Right lobe of liver (tissue), 4 donors: ENCODE measurements around the gene EXOSC3.

Experiments used
- CTCF ChIP-seq, 4 donors: fragments of 200-600 bp in 3 of 4; fragments of 450-650 bp in 1 of 4; IDR thresholded peaks; one replicate each; pipeline versions ENCODE4 v1.5.1 to v1.8.0; 2016 to 2022; ENCODE audit warnings: antibody characterized with exemption in 4 of 4, mild to moderate bottlenecking in 2 of 4
- POLR2A ChIP-seq: fragments of 450-650 bp; IDR thresholded peaks from one replicate; pipeline ENCODE4 v1.6.1; 2017; ENCODE audit warnings: antibody characterized with exemption, mild to moderate bottlenecking
- donor health status: DM: no; HTN: no; CAD: no.
- donor health status: DM: no; HTN: no; CAD: no.
- donor health status: DM: no; HTN: yes; CAD: no.

- TF ChIP-seq CTCF (IDR thresholded peaks at IDR 0.05) (no peak), POLR2A (no peak)
These were observed 51.9 kb downstream of the EXOSC3 start for GRCh38 chr9:37732952-37733351.
